Measurements from ENCODE around the gene ZNF44.

The ZNF44 gene

GRCh38 chr19:12265921-12266704 lies 28.6 kb downstream of the ZNF44 start:
- DNase-seq (ENCODE audit: low read depth, low spot score): no peak
- H3K27ac ChIP-seq: no peak overlapping the region

- no peak overlapping the region for H3K27ac ChIP-seq
- no peak for DNase-seq (ENCODE audit: low read depth, low spot score)
Measured at GRCh38 chr19:12261554-12261953, 33.1 kb downstream of the ZNF44 start.

- no peak for DNase-seq (ENCODE audit: low read depth, low spot score)
- H3K27ac ChIP-seq: no peak overlapping the region
Measured at GRCh38 chr19:12260861-12261260, 33.8 kb downstream of the ZNF44 start.

- no peak for DNase-seq (ENCODE audit: low read depth, low spot score)
- H3K27ac ChIP-seq: no peak overlapping the region
Measured at GRCh38 chr19:12260236-12260635, 34.4 kb downstream of the ZNF44 start.

- no peak for DNase-seq (ENCODE audit: low read depth, low spot score)
- H3K27ac ChIP-seq: no peak overlapping the region
Measured at GRCh38 chr19:12255372-12255771, 39.3 kb downstream of the ZNF44 start.

GRCh38 chr19:12247644-12248222 lies 47.0 kb downstream of the ZNF44 start:
- no peak overlapping the region for H3K27ac ChIP-seq
- no peak for DNase-seq (ENCODE audit: low read depth, low spot score)

GRCh38 chr19:12244370-12244769 lies 50.3 kb downstream of the ZNF44 start:
- H3K27ac ChIP-seq: no peak overlapping the region
- no peak for DNase-seq (ENCODE audit: low read depth, low spot score)

- no peak for DNase-seq (ENCODE audit: low read depth, low spot score)
- H3K27ac ChIP-seq: no peak overlapping the region
Measured at GRCh38 chr19:12237143-12237839, 57.4 kb downstream of the ZNF44 start.

- DNase-seq (ENCODE audit: low read depth, low spot score): no peak
- H3K27ac ChIP-seq: no peak overlapping the region
Measured at GRCh38 chr19:12232961-12233360, 61.7 kb downstream of the ZNF44 start.

- no peak overlapping the region for H3K27ac ChIP-seq
- no peak for DNase-seq (ENCODE audit: low read depth, low spot score)
Measured at GRCh38 chr19:12230751-12231733, 63.6 kb downstream of the ZNF44 start.

- DNase-seq (ENCODE audit: low read depth, low spot score): no peak
- no peak overlapping the region for H3K27ac ChIP-seq
Measured at GRCh38 chr19:12229990-12230389, 64.7 kb downstream of the ZNF44 start.

GRCh38 chr19:12224676-12225075 lies 70.0 kb downstream of the ZNF44 start:
- H3K27ac ChIP-seq: no peak overlapping the region
- no peak for DNase-seq (ENCODE audit: low read depth, low spot score)

GRCh38 chr19:12222980-12223630 lies 71.6 kb downstream of the ZNF44 start:
- no peak for DNase-seq (ENCODE audit: low read depth, low spot score)
- H3K27ac ChIP-seq: no peak overlapping the region

All from epithelial cell of prostate (primary cell).